VCaP (cell line): ENCODE measurements around the gene UBE3D.

Experiments
- H3K27ac ChIP-seq: fragments of 450-650 bp; 2 replicates; pipeline ENCODE4 v1.5.1; 2017
- CTCF ChIP-seq: fragments of 450-650 bp; conservative IDR thresholded peaks from 2 replicates; pipeline ENCODE4 v1.5.1; 2017; ENCODE audit warnings: mild to moderate bottlenecking, moderate library complexity

The UBE3D gene

DNA sequence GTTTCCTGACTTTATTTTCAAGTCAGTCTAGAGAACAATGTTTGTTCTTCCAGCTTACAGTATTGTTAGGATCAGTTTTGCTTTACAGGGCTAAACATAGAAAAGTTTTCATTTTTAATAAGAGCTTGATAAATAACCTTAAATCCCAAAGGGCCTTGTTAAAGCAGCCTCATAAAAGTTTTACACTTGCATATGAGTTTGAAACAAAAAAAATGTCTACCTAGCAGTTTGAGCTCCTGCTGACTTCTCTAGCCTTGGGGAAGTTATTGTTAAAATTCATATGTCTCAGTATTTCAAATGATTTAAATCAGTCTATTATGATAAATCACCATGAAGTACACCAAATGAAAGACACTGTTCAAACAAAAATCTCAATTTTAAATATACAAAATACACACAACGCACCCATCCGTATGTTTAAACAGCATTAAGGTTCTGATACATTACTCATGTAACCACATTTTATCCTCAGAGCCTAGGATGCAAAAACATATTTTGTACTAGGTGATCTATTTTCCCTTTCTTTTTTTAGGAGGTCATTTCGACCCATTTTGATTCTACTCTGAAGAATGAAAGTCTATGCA lies 87.2 kb downstream of the UBE3D start:
- no peak for TF ChIP-seq CTCF
- H3K27ac ChIP-seq, result no peak overlapping the region

DNA sequence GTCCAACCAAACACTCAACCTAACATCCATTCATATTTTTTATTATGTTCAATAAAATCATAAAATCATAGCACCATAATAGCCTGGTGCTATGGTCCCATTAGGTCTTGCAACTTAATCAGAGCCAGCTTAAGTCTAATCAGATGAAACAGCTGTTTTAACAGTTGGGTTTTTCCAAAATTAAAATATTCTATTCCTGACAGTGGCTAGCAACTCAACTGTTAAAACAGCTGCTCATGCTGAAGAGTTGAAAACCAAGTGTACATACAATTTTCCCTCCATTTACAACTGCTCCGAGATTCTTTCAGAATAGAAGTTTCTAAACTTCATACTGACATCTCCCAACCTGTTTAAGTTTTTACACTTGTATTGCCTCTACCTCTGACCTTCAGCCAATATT lies 89.5 kb downstream of the UBE3D start:
- H3K27ac ChIP-seq, result no peak overlapping the region
- no peak for TF ChIP-seq CTCF

GRCh38 chr6:82971877-82972460 lies 93.7 kb downstream of the UBE3D start:
- TF ChIP-seq CTCF, result no peak
- no peak overlapping the region for H3K27ac ChIP-seq

GRCh38 chr6:82970839-82971238 lies 94.8 kb downstream of the UBE3D start:
- no peak overlapping the region for H3K27ac ChIP-seq
- TF ChIP-seq CTCF, result no peak

DNA sequence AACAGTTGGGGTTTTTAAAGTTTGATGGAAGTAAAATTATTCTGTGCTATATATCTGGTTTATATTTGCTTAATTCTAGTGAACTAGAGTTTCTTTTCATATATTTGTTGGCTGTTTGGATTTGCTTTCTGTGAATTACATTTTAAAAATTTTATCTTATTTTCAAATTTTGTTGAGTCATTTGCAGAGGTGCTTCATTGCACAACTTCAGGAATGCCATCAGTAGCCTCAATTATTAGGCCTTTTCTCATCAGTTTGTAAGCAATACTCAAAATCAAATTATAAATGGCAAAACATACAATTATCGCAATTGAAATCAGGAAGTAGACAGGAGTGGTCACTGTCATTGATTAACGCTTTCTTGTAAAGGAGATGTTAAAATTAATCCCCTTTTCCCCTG lies 96.9 kb downstream of the UBE3D start:
- H3K27ac ChIP-seq, result no peak overlapping the region
- no peak for TF ChIP-seq CTCF

GRCh38 chr6:82963191-82963925 lies 102.3 kb downstream of the UBE3D start:
- TF ChIP-seq CTCF, result no peak
- H3K27ac ChIP-seq, result no peak overlapping the region

- TF ChIP-seq CTCF, result no peak
- H3K27ac ChIP-seq, result no peak overlapping the region
Measured at GRCh38 chr6:82959385-82959941, 106.2 kb downstream of the UBE3D start.
